ENCODE data around the gene NDUFB6.

- TF ChIP-seq, protein P1, sequence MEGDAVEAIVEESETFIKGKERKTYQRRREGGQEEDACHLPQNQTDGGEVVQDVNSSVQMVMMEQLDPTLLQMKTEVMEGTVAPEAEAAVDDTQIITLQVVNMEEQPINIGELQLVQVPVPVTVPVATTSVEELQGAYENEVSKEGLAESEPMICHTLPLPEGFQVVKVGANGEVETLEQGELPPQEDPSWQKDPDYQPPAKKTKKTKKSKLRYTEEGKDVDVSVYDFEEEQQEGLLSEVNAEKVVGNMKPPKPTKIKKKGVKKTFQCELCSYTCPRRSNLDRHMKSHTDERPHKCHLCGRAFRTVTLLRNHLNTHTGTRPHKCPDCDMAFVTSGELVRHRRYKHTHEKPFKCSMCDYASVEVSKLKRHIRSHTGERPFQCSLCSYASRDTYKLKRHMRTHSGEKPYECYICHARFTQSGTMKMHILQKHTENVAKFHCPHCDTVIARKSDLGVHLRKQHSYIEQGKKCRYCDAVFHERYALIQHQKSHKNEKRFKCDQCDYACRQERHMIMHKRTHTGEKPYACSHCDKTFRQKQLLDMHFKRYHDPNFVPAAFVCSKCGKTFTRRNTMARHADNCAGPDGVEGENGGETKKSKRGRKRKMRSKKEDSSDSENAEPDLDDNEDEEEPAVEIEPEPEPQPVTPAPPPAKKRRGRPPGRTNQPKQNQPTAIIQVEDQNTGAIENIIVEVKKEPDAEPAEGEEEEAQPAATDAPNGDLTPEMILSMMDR (IDR thresholded peaks at IDR 0.05), result no peak
- TF ChIP-seq, protein P2, sequence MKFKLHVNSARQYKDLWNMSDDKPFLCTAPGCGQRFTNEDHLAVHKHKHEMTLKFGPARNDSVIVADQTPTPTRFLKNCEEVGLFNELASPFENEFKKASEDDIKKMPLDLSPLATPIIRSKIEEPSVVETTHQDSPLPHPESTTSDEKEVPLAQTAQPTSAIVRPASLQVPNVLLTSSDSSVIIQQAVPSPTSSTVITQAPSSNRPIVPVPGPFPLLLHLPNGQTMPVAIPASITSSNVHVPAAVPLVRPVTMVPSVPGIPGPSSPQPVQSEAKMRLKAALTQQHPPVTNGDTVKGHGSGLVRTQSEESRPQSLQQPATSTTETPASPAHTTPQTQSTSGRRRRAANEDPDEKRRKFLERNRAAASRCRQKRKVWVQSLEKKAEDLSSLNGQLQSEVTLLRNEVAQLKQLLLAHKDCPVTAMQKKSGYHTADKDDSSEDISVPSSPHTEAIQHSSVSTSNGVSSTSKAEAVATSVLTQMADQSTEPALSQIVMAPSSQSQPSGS (CRISPR knock-in tag; IDR thresholded peaks at IDR 0.05; ENCODE audit: borderline replicate concordance, low read depth), result no peak
- TF ChIP-seq ELF4 (CRISPR knock-in tag; IDR thresholded peaks at IDR 0.05; ENCODE audit: low read depth) (no peak), GABPB1 (CRISPR knock-in tag; IDR thresholded peaks at IDR 0.05) (peak; percentile 52; the same call in 1 of the 2 replicates), CREB1 (CRISPR knock-in tag; IDR thresholded peaks at IDR 0.05) (no peak), E2F5 (CRISPR knock-in tag; IDR thresholded peaks at IDR 0.05) (no peak), USF2 (CRISPR knock-in tag; IDR thresholded peaks at IDR 0.05) (no peak)
Measured at GRCh38 chr9:32543047-32543446, 29.9 kb downstream of the NDUFB6 start.

Measured in WTC11 (cell line).